ENCODE measurements around the gene XKRX.

The XKRX gene

DNA sequence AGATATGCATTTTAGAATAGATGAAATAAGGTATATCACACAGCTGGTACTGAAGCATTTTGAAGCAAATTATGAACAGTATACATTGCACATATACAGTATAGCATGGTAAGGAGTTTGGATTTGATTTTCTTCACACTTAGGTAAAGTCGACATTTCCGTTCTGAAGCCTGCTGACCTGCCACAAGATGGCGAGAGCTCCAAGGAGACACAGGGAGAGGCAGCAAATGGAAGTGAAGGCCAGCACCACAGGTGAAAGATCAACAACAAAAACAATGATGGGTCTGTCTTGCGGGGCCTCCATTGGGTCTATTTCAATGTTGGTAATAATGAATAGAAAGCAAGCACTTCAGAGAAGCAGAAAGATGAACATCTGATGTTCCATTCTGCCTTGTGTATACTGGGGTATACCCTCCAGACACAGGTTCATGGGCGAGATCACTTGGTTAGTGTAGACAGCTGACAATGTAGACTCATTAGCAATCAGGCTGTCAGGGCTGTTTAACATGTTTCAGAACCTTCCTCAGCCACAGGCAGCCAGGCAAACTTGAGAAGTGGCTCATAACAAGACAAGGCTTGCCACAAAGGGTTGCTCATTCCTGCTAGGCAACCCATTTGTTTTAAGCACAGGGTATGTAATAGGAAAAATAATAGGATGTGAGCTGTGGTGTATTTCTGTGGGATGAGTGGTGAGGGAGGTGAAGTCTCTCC is 33.2 kb downstream of the XKRX start:
- DNase-seq (ENCODE audit: low read depth) = peak; percentile 10

DNA sequence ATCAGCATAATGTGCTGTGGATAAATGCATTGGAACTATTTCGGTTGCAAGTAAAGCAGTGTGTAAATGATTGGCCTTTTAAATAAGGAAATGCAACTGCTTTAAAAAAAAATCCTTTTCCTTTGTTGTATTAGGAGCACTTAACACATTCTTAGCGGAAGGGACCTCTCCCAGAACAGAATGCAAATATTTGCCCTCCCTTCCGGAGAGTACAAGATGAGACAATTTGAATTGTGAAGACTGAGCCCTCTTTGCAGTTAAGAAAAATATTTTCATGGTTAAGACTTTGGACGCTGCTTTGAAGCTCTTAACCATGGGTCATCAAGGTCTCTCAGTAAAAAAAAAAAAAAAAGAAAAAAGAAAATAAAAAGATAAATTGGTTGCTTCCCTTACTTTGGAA is 45.1 kb downstream of the XKRX start:
- no peak for DNase-seq (ENCODE audit: low read depth)

DNA sequence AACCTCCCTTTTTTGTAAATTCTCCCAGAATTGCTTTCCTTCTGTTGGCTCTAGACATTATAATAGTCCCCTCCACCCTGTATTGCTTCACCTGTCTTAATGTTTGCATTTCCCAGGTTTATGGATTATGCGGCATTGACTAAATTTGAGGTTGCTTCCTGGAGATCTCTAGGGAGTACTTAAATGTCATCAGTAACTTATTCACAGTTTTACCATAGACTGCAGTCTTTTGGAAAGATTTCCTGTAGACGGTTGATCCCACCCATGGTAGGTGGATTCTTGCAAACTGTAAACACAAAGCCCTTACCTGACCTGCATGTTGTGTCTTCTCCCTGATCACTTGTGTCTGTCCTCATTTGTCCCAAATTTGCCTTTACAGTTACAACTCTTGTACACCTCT is 48.3 kb downstream of the XKRX start:
- no peak for DNase-seq (ENCODE audit: low read depth)

- no peak for DNase-seq (ENCODE audit: low read depth)
Measured at GRCh38 chrX:100874325-100874724, 54.4 kb downstream of the XKRX start, which contains the start of gene NOX1. TSS of gene NOX1 (minus strand) at chrX:100874359. CDS start at chrX:100874139, 220 bp downstream.

GRCh38 chrX:100871594-100872560 is 56.8 kb downstream of the XKRX start:
- no peak for DNase-seq (ENCODE audit: low read depth)

GRCh38 chrX:100870527-100870926 is 58.2 kb downstream of the XKRX start:
- no peak for DNase-seq (ENCODE audit: low read depth)

- DNase-seq (ENCODE audit: low read depth) = no peak
Measured at GRCh38 chrX:100868273-100868672, 60.4 kb downstream of the XKRX start.

- no peak for DNase-seq (ENCODE audit: low read depth)
Measured at GRCh38 chrX:100864657-100865391, 63.9 kb downstream of the XKRX start.
